H1 (cell line): Measurements from ENCODE around the gene PRDX2. TPM values are rescaled to one million over a fixed set of nuclear protein-coding genes. Genes with fewer than 3 reads are reported as not detected.

ENCODE experiments used
- CTCF ChIA-PET: fragments of 300-600 bp; sonication (Branson Sonifier 250); formaldehyde crosslinking; loops from one replicate; lab custom pipeline; 2021; ENCODE audit not compliant: partially characterized antibody; lab: Charles Lee
- POLR2A ChIA-PET: fragments of 300-600 bp; sonication (Branson Sonifier 250); formaldehyde crosslinking; loops from one replicate; lab custom pipeline; 2021; ENCODE audit warnings: inconsistent platforms; ENCODE audit not compliant: partially characterized antibody; lab: Charles Lee
- DNase-seq, 2 experiments: peaks; one replicate each; pipeline versions ENCODE4 v3.0.0 to v3.0.0-alpha.2; 2010 to 2022; ENCODE audit warnings: low spot score in 2 of 2, low read depth in 1 of 2, mixed read lengths in 1 of 2
- FAIRE-seq: peaks from 2 replicates; lab custom pipeline; 2011; peaks lifted over from hg19 to GRCh38; lab: Jason Lieb, UNC
- H2AFZ ChIP-seq: 2 replicates; pipeline ENCODE4 v1.8.1; 2012; ENCODE audit warnings: low read length, inconsistent platforms
- H2AK5ac ChIP-seq: 2 replicates; pipeline ENCODE4 v1.6.1; 2013; ENCODE audit warnings: low read depth, low read length
- H2BK120ac ChIP-seq: replicated peaks from 2 replicates; pipeline ENCODE3; 2013; ENCODE audit warnings: low read depth, low read length, inconsistent platforms
- H2BK12ac ChIP-seq: 2 replicates; pipeline ENCODE4 v1.6.1; 2013; ENCODE audit warnings: low read depth, low read length
- H2BK15ac ChIP-seq: 2 replicates; pipeline ENCODE4 v1.6.1; 2013; ENCODE audit warnings: low read length
- H2BK20ac ChIP-seq: 2 replicates; pipeline ENCODE4 v1.6.1; 2013; ENCODE audit warnings: low read length
- H2BK5ac ChIP-seq: 2 replicates; pipeline ENCODE4 v1.6.1; 2013; ENCODE audit warnings: low read depth, low read length
- H3K14ac ChIP-seq: 2 replicates; pipeline ENCODE4 v1.6.1; 2013; ENCODE audit warnings: inconsistent platforms; ENCODE audit not compliant: insufficient read length
- H3K18ac ChIP-seq: 2 replicates; pipeline ENCODE4 v1.6.1; 2013; ENCODE audit warnings: low read length; ENCODE audit errors: extremely low read depth
- H3K23ac ChIP-seq: 2 replicates; pipeline ENCODE4 v1.6.1; 2013; ENCODE audit warnings: inconsistent platforms; ENCODE audit not compliant: insufficient read length
- H3K23me2 ChIP-seq: 2 replicates; pipeline ENCODE4 v1.6.1; 2013; ENCODE audit warnings: low read depth, low read length
- H3K27ac ChIP-seq: 2 replicates; pipeline ENCODE4 v1.6.1; 2011; ENCODE audit warnings: low read depth, low read length, inconsistent platforms
- H3K27me3 ChIP-seq, 4 experiments: replicated peaks in 1 of 4; 1 replicate in 1 of 4; 2 replicates in 3 of 4; pipeline versions ENCODE4 v1.6.1 to v1.8.1; 2011 to 2013; ENCODE audit warnings: low read length in 3 of 4, mild to moderate bottlenecking in 3 of 4, inconsistent platforms in 2 of 4, mixed read lengths in 2 of 4, moderate library complexity in 1 of 4; ENCODE audit not compliant: control insufficient read depth in 3 of 4, insufficient read depth in 3 of 4; ENCODE audit errors: extremely low read depth in 1 of 4
- H3K36me3 ChIP-seq, 4 experiments: 2 replicates each; pipeline versions ENCODE4 v1.6.1 to v1.8.1; 2011 to 2013; ENCODE audit warnings: mild to moderate bottlenecking in 4 of 4, low read length in 3 of 4, moderate library complexity in 2 of 4, control low read depth in 1 of 4, inconsistent platforms in 1 of 4; ENCODE audit not compliant: insufficient read depth in 4 of 4, control insufficient read depth in 2 of 4
- H3K4ac ChIP-seq: replicated peaks from 2 replicates; pipeline ENCODE3; 2013; ENCODE audit warnings: low read length, low read depth, mixed read lengths, inconsistent platforms; ENCODE audit not compliant: insufficient read length
- H3K4me1 ChIP-seq, 4 experiments: replicated peaks in 1 of 4; 1 replicate in 1 of 4; 2 replicates in 3 of 4; pipeline versions ENCODE4 v1.6.1 to v1.8.1; 2011 to 2013; ENCODE audit warnings: low read length in 3 of 4, inconsistent platforms in 2 of 4, mixed read lengths in 1 of 4; ENCODE audit not compliant: insufficient read depth in 4 of 4, control insufficient read depth in 3 of 4
- H3K4me2 ChIP-seq, 2 experiments: 2 replicates each; pipeline versions ENCODE4 v1.6.1 to v1.8.1; 2011 to 2013; ENCODE audit warnings: low read depth in 2 of 2, low read length in 2 of 2, control low read depth in 1 of 2, inconsistent platforms in 1 of 2, mild to moderate bottlenecking in 1 of 2; ENCODE audit not compliant: insufficient read depth in 1 of 2
- H3K4me3 ChIP-seq, 4 experiments: fragments of 200-600, 300-600 bp in 1 of 4; sonication (generic), shearing (Covaris generic), sonication (Bioruptor Twin) in 1 of 4; 2 replicates each; pipeline versions ENCODE4 v1.5.1 to v1.8.1; 2011 to 2016; ENCODE audit warnings: low read length in 4 of 4, low read depth in 3 of 4, control low read depth in 2 of 4, inconsistent platforms in 2 of 4, mild to moderate bottlenecking in 2 of 4, mixed read lengths in 1 of 4, moderate library complexity in 1 of 4; ENCODE audit not compliant: insufficient read depth in 2 of 4; ENCODE audit errors: extremely low read depth in 1 of 4
- H3K56ac ChIP-seq: replicated peaks from 2 replicates; pipeline ENCODE3; 2013; ENCODE audit warnings: low read depth, mild to moderate bottlenecking, mixed read lengths, low read length, inconsistent platforms; ENCODE audit not compliant: insufficient read length
- H3K79me1 ChIP-seq: 2 replicates; pipeline ENCODE4 v1.6.1; 2013; ENCODE audit warnings: low read depth, low read length, control low read depth
- H3K79me2 ChIP-seq, 2 experiments: 2 replicates each; pipeline versions ENCODE4 v1.6.1 to v1.8.1; 2012 to 2013; ENCODE audit warnings: low read length in 2 of 2, mild to moderate bottlenecking in 2 of 2, inconsistent platforms in 1 of 2; ENCODE audit not compliant: insufficient read depth in 2 of 2, control insufficient read depth in 1 of 2
- H3K9ac ChIP-seq, 4 experiments: replicated peaks in 1 of 4; 1 replicate in 1 of 4; 2 replicates in 3 of 4; pipeline versions ENCODE4 v1.6.1 to v1.8.1; 2011 to 2013; ENCODE audit warnings: low read depth in 3 of 4, low read length in 3 of 4, control low read depth in 2 of 4, mild to moderate bottlenecking in 2 of 4, moderate library complexity in 2 of 4, inconsistent platforms in 1 of 4; ENCODE audit errors: extremely low read depth in 1 of 4
- H3K9me3 ChIP-seq, 2 experiments: 2 replicates each; pipeline versions ENCODE4 v1.6.1 to v1.8.1; 2012 to 2013; ENCODE audit warnings: mild to moderate bottlenecking in 2 of 2, moderate library complexity in 2 of 2, control low read depth in 1 of 2, inconsistent platforms in 1 of 2, low read depth in 1 of 2, low read length in 1 of 2, mixed read lengths in 1 of 2; ENCODE audit not compliant: insufficient read depth in 2 of 2
- H4K20me1 ChIP-seq, 2 experiments: replicated peaks in 1 of 2; 2 replicates each; pipeline versions ENCODE3 to v1.8.1; 2011 to 2013; ENCODE audit warnings: inconsistent platforms in 2 of 2, low read length in 2 of 2, mild to moderate bottlenecking in 1 of 2; ENCODE audit not compliant: insufficient read depth in 2 of 2, control insufficient read depth in 1 of 2
- H4K5ac ChIP-seq: 2 replicates; pipeline ENCODE4 v1.6.1; 2013; ENCODE audit warnings: low read length, low read depth, mixed read lengths, inconsistent platforms; ENCODE audit not compliant: insufficient read length
- H4K8ac ChIP-seq: 2 replicates; pipeline ENCODE4 v1.8.0; 2013; ENCODE audit warnings: mild to moderate bottlenecking, moderate library complexity, low read length, inconsistent platforms; ENCODE audit not compliant: insufficient read depth; ENCODE audit errors: extremely low read depth
- H4K91ac ChIP-seq: replicated peaks from 2 replicates; pipeline ENCODE3; 2013; ENCODE audit warnings: low read length, mixed read lengths, inconsistent platforms; ENCODE audit not compliant: insufficient read length
- ASH2L ChIP-seq: fragments of 200-600, 300-600 bp; sonication (generic); IDR thresholded peaks from one replicate; pipeline ENCODE4 v1.7.1; 2017; ENCODE audit warnings: low read length
- BACH1 ChIP-seq: IDR thresholded peaks from 2 replicates; pipeline ENCODE4 v1.6.1; 2012; ENCODE audit warnings: low read length, improper control_type of control experiment
- EGR1 ChIP-seq: IDR thresholded peaks from 2 replicates; pipeline ENCODE4 v1.6.1; 2011; ENCODE audit warnings: low read depth, low read length, borderline replicate concordance
- GABPA ChIP-seq: IDR thresholded peaks from 2 replicates; pipeline ENCODE4 v1.6.1; 2011; ENCODE audit warnings: mild to moderate bottlenecking, low read length, moderate library complexity, borderline replicate concordance; ENCODE audit not compliant: insufficient read depth
- KDM5A ChIP-seq: fragments of 200-600 bp; IDR thresholded peaks from 2 replicates; pipeline ENCODE4 v1.7.1; 2012; ENCODE audit warnings: mild to moderate bottlenecking, low read length, inconsistent platforms, mixed read lengths
- MAFK ChIP-seq: IDR thresholded peaks from 2 replicates; pipeline ENCODE4 v1.6.1; 2012; ENCODE audit warnings: low read depth, mild to moderate bottlenecking, improper control_type of control experiment, low read length
- NANOG ChIP-seq: IDR thresholded peaks from 2 replicates; pipeline ENCODE4 v1.6.1; 2011; ENCODE audit warnings: low read length, low read depth, mild to moderate bottlenecking, inconsistent platforms; ENCODE audit not compliant: insufficient read depth, poor library complexity, severe bottlenecking
- NRF1 ChIP-seq: IDR thresholded peaks from 2 replicates; pipeline ENCODE4 v1.6.1; 2011; ENCODE audit warnings: mild to moderate bottlenecking, low read depth, low read length, improper control_type of control experiment
- PHF8 ChIP-seq: fragments of 200-600 bp; sonication (generic); conservative IDR thresholded peaks from 2 replicates; pipeline ENCODE4 v1.7.1; 2012; ENCODE audit warnings: low read depth, mild to moderate bottlenecking, inconsistent platforms, low read length, moderate library complexity
- RFX5 ChIP-seq: IDR thresholded peaks from 2 replicates; pipeline ENCODE4 v1.6.1; 2011; ENCODE audit warnings: low read depth, low read length, improper control_type of control experiment, borderline replicate concordance
- RNF2 ChIP-seq: fragments of 200-900, 300-1000 bp; sonication (generic); IDR thresholded peaks from 2 replicates; pipeline ENCODE4 v1.7.1; 2016; ENCODE audit warnings: borderline replicate concordance, low read depth, mild to moderate bottlenecking, antibody characterized with exemption, low read length; ENCODE audit not compliant: poor library complexity, severe bottlenecking; ENCODE audit errors: missing control alignments
- SAP30 ChIP-seq: fragments of 300-600 bp; sonication (generic); IDR thresholded peaks from 2 replicates; pipeline ENCODE4 v1.7.1; 2012; ENCODE audit warnings: low read length, moderate library complexity, mild to moderate bottlenecking, inconsistent platforms; ENCODE audit not compliant: insufficient read depth, insufficient replicate concordance
- TAF7 ChIP-seq: optimal IDR thresholded peaks from 2 replicates; pipeline ENCODE3; 2011; ENCODE audit warnings: low read depth, mild to moderate bottlenecking, inconsistent platforms, low read length, moderate library complexity, borderline replicate concordance
- TBP ChIP-seq: IDR thresholded peaks from 2 replicates; pipeline ENCODE4 v1.6.1; 2011; ENCODE audit warnings: low read depth, low read length, improper control_type of control experiment
- WGBS, 2 experiments: shearing (Covaris generic) in 1 of 2; methylation state at CpG; one replicate each; pipeline versions ENCODE4 v1.1.6 to v1.1.7; 2013 to 2015; ENCODE audit warnings: low lambda C conversion rate in 2 of 2, mixed read lengths in 2 of 2, inconsistent platforms in 1 of 2, low coverage in 1 of 2, missing lambda C conversion rate in 1 of 2; ENCODE audit not compliant: insufficient replicate concordance in 2 of 2, insufficient coverage in 1 of 2, insufficient read length in 1 of 2; ENCODE audit errors: extremely low coverage in 1 of 2, missing lambda C conversion rate in 1 of 2; 5-methylcytosine and 5-hydroxymethylcytosine counted together
- polyA plus RNA-seq, 7 experiments: library from polyadenylated mRNA; depleted of rRNA in 3 of 7; stranded (reverse) in 5 of 7; unstranded in 2 of 7; fragments of >200 nt in 5 of 7; fragments of 200-250 nt in 2 of 7; gene quantifications; 1 replicate in 5 of 7; 2 replicates in 1 of 7; 4 replicates in 1 of 7; pipeline versions ENCODE4 v1.2.1 to v1.2.3, GENCODE V29; 2011 to 2013; ENCODE audit warnings: missing spikeins in 2 of 7, mixed read lengths in 2 of 7
- total RNA-seq: library from RNA; stranded (reverse); fragmentation: NEBNext Ultra II Directional; extraction: Animal tissue kit (Norgen Biotek cat#: 25700); gene quantifications from 2 replicates; pipeline ENCODE4 v1.2.1, GENCODE V29; 2021

PRDX2 gene
- total and polyA plus RNA-seq, 2 of the 8 experiments (the other 6 are each of a cell fraction or from before 2014, with no cell fraction given) = 380 to 748 TPM

DNA sequence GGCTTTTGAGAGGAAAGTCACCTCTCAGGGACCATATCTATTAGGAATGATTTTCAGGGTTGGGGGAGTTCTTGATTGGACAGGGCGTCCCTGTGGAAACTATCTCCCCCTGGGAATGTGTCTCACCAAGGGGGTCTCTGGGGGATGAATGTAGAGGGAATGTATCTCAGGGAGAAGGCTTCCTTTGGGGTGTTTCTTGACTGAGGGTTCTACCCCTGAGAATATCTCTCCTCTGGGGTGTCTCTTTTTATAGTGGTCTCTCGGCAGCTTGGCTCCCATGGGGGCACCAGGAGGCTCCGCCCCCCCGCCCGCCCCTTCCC, 31.8 kb upstream of the PRDX2 start:
- no peak overlapping the region for H3K23ac ChIP-seq
- H3K56ac ChIP-seq = no peak overlapping the region
- H3K4me3 ChIP-seq = peak overlapping the region; percentile 7 to 50 (median 14); a peak in 4 of 8 replicates
- H3K79me2 ChIP-seq = no peaks in the 10 kb centered on the region
- no peak overlapping the region for H2BK120ac ChIP-seq
- H3K36me3 ChIP-seq = no peaks in the 10 kb centered on the region
- no peak overlapping the region for H2BK15ac ChIP-seq
- CTCF ChIA-PET = interaction anchor here (1.2 to 2.7 kb wide), 2 partner anchors 15 to 38 kb away, joined by 3 to 11 read pairs; no protein-coding TSS in a partner anchor
- no peak overlapping the region for H2BK12ac ChIP-seq
- H3K27ac ChIP-seq = no peak overlapping the region
- H2AK5ac ChIP-seq = no peak overlapping the region
- H4K20me1 ChIP-seq = peaks cover 2 to 10% of the 10 kb centered on the region in 2 experiments
- no peak overlapping the region for H3K14ac ChIP-seq
- peaks cover 0 to 13% (median 9%) of the 10 kb centered on the region in 4 experiments; a peak in 5 of 7 replicates for H3K27me3 ChIP-seq
- H2BK5ac ChIP-seq = no peak overlapping the region
- H3K9me3 ChIP-seq = no peaks in the 10 kb centered on the region
- H4K8ac ChIP-seq = no peak overlapping the region
- no peak overlapping the region for H4K91ac ChIP-seq
- peaks cover 19% of the 10 kb centered on the region for H3K23me2 ChIP-seq
- no peak overlapping the region for H2AFZ ChIP-seq
- H2BK20ac ChIP-seq = no peak overlapping the region
- no peak overlapping the region for H3K4ac ChIP-seq
- no peak overlapping the region for H3K18ac ChIP-seq
- no peak overlapping the region for H4K5ac ChIP-seq
- peaks cover 0 to 35% (median 19%) of the 10 kb centered on the region in 4 experiments; a peak in 6 of 7 replicates for H3K4me1 ChIP-seq
- H3K4me2 ChIP-seq = peak overlapping the region; percentile 73 to 88
- H3K79me1 ChIP-seq = no peaks in the 10 kb centered on the region
- POLR2A ChIA-PET = interaction anchor here (1.1 to 1.8 kb wide), 4 partner anchors 8 to 52 kb away, joined by 3 to 13 read pairs (median 4); partner anchors contain the start of gene DNASE2
- peak in 1 of 2 experiments; percentile 63 for DNase-seq
- H3K9ac ChIP-seq = no peak overlapping the region
- FAIRE-seq = no peak
- 3% methylated on average over 5 of the region's 5 CpGs; no CpG with 5 or more reads in 1 of the 2 experiments for WGBS, 2 experiments
- no peak for TF ChIP-seq TBP
- no peak for TF ChIP-seq GABPA
- no peak for TF ChIP-seq EGR1
- no peak for TF ChIP-seq RFX5
- TF ChIP-seq NANOG = no peak
- TF ChIP-seq BACH1 = no peak
- no peak for TF ChIP-seq NRF1
- no peak for TF ChIP-seq KDM5A
- no peak for TF ChIP-seq SAP30
- TF ChIP-seq ASH2L = no peak
- no peak for TF ChIP-seq RNF2
- TF ChIP-seq TAF7 = no peak
- no peak for TF ChIP-seq MAFK
- TF ChIP-seq PHF8 = no peak
